Measurements from ENCODE around the gene MYL12A. TPM values are rescaled to one million over a fixed set of nuclear protein-coding genes. Genes with fewer than 3 reads are reported as not detected.

The MYL12A gene
- total and polyA plus RNA-seq, 2 of the 8 experiments (the other 6 are each of a cell fraction or from before 2014, with no cell fraction given) = 188 to 247 TPM

GRCh38 chr18:3255611-3256165 is 8.1 kb downstream of the MYL12A start (continued):
- TF ChIP-seq NANOG (IDR thresholded peaks at IDR 0.05; ENCODE audit: insufficient read depth, low read depth, low read length, poor library complexity, severe bottlenecking) (no peak), ASH2L (IDR thresholded peaks at IDR 0.05; ENCODE audit: low read length) (no peak), SAP30 (IDR thresholded peaks at IDR 0.05; ENCODE audit: insufficient read depth, insufficient replicate concordance, low read length) (no peak)
